GM19463 (cell line): ENCODE data around the gene SPEF2.

Experiments
- ATAC-seq: cut with Tn5 transposase; IDR thresholded peaks from one replicate; pipeline ENCODE4 v1.9.1; 2021; ENCODE audit warnings: mild to moderate bottlenecking, moderate library complexity; ENCODE audit not compliant: unreplicated experiment

The SPEF2 gene

GRCh38 chr5:35776757-35777156, 159.1 kb downstream of the SPEF2 start:
- ATAC-seq: no peak

GRCh38 chr5:35777358-35778087, 159.9 kb downstream of the SPEF2 start:
- ATAC-seq: peak; percentile 47

GRCh38 chr5:35778259-35778769, 160.7 kb downstream of the SPEF2 start:
- no peak for ATAC-seq

- ATAC-seq: no peak
These were observed 162.6 kb downstream of the SPEF2 start for GRCh38 chr5:35780236-35780635.

GRCh38 chr5:35781181-35781790, 163.6 kb downstream of the SPEF2 start:
- ATAC-seq: no peak

- ATAC-seq: no peak
These were observed 165.9 kb downstream of the SPEF2 start for GRCh38 chr5:35783551-35783950.

GRCh38 chr5:35785601-35786085, 168.0 kb downstream of the SPEF2 start:
- ATAC-seq: no peak

- ATAC-seq: no peak
These were observed 171.1 kb downstream of the SPEF2 start for GRCh38 chr5:35788724-35789123.

GRCh38 chr5:35789732-35790456, 172.2 kb downstream of the SPEF2 start:
- ATAC-seq: no peak

GRCh38 chr5:35790457-35790822, 172.8 kb downstream of the SPEF2 start:
- no peak for ATAC-seq

- ATAC-seq: no peak
These were observed 176.6 kb downstream of the SPEF2 start for GRCh38 chr5:35794328-35794619.

GRCh38 chr5:35794684-35795375, 177.2 kb downstream of the SPEF2 start:
- no peak for ATAC-seq

GRCh38 chr5:35799181-35799580, 181.5 kb downstream of the SPEF2 start:
- ATAC-seq: no peak

- no peak for ATAC-seq
These were observed 182.1 kb downstream of the SPEF2 start for GRCh38 chr5:35799753-35800152.

GRCh38 chr5:35803191-35803651, 185.6 kb downstream of the SPEF2 start:
- no peak for ATAC-seq

- ATAC-seq: no peak
These were observed 186.6 kb downstream of the SPEF2 start for GRCh38 chr5:35804201-35804653.

- no peak for ATAC-seq
These were observed 187.2 kb downstream of the SPEF2 start for GRCh38 chr5:35804841-35805240.

- ATAC-seq: no peak
These were observed 192.9 kb downstream of the SPEF2 start for GRCh38 chr5:35810601-35811000.

GRCh38 chr5:35811108-35811741, 193.6 kb downstream of the SPEF2 start:
- no peak for ATAC-seq

- ATAC-seq: no peak
These were observed 195.9 kb downstream of the SPEF2 start for GRCh38 chr5:35813521-35813920.
